OCI-LY1 (cell line): ENCODE results near the gene MRPS11.

Source experiments
- EZH2 ChIP-seq: fragments of 200-600 bp; sonication (generic), shearing (Covaris generic); IDR thresholded peaks from 2 replicates; pipeline ENCODE4 v1.8.0; 2017; ENCODE audit warnings: borderline replicate concordance, mixed run types, mild to moderate bottlenecking, antibody characterized with exemption, low read length, moderate library complexity, mixed read lengths
- TF ChIP-seq, protein P1 (sequence below): fragments of 200-600 bp; sonication (generic), shearing (Covaris generic); IDR thresholded peaks from 2 replicates; pipeline ENCODE4 v1.5.1; 2017; ENCODE audit warnings: mild to moderate bottlenecking, antibody characterized with exemption, low read length, moderate library complexity, mixed read lengths

DNA sequence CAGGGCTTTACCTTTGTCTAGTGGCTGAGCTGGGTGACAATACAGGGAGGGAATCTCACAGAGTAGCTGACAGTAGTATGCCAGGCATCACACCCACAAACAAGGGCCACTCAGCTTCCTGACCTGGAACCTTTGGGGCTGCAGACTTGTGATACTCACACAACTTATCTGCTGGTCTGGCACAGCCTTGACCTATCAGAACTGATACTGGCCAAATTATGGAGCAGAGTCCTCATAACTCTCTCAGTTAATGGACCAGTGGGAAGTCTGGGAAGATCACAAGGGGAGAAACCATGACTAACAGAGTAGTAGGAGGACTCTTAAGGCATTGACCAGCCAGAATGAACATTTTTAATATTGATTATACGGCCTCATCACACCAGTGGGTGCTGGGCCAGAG lies 19.8 kb upstream of the MRPS11 start:
- TF ChIP-seq, protein P1, sequence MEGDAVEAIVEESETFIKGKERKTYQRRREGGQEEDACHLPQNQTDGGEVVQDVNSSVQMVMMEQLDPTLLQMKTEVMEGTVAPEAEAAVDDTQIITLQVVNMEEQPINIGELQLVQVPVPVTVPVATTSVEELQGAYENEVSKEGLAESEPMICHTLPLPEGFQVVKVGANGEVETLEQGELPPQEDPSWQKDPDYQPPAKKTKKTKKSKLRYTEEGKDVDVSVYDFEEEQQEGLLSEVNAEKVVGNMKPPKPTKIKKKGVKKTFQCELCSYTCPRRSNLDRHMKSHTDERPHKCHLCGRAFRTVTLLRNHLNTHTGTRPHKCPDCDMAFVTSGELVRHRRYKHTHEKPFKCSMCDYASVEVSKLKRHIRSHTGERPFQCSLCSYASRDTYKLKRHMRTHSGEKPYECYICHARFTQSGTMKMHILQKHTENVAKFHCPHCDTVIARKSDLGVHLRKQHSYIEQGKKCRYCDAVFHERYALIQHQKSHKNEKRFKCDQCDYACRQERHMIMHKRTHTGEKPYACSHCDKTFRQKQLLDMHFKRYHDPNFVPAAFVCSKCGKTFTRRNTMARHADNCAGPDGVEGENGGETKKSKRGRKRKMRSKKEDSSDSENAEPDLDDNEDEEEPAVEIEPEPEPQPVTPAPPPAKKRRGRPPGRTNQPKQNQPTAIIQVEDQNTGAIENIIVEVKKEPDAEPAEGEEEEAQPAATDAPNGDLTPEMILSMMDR, result no peak
- no peak for TF ChIP-seq EZH2
